Sigmoid colon (tissue), 7 donors: ENCODE measurements around the gene MBP. TPM values are rescaled to one million over a fixed set of nuclear protein-coding genes. Genes with fewer than 3 reads are reported as not detected.

Source experiments
- DNase-seq: peaks from one replicate; pipeline ENCODE4 v3.0.0-alpha.2; 2019
- H3K27ac ChIP-seq, 4 donors: fragments of 200-600 bp; sonication (generic); one replicate each; pipeline ENCODE4 v1.5.1; 2016 to 2019; ENCODE audit warnings: mild to moderate bottlenecking in 1 of 4
- H3K27me3 ChIP-seq, 3 donors: fragments of 200-600 bp; sonication (generic); one replicate each; pipeline ENCODE4 v1.5.1; 2019; ENCODE audit warnings: mild to moderate bottlenecking in 1 of 3
- H3K36me3 ChIP-seq, 4 donors: fragments of 200-600 bp; sonication (generic); one replicate each; pipeline ENCODE4 v1.5.1; 2016 to 2019
- H3K4me1 ChIP-seq, 4 donors: fragments of 200-600 bp; sonication (generic); one replicate each; pipeline ENCODE4 v1.5.1; 2017 to 2019
- H3K4me3 ChIP-seq, 4 donors: fragments of 200-600 bp; sonication (generic); one replicate each; pipeline ENCODE4 v1.5.1; 2017 to 2019; ENCODE audit warnings: mild to moderate bottlenecking in 2 of 4, moderate library complexity in 1 of 4
- H3K9me3 ChIP-seq, 4 donors: fragments of 200-600 bp in 3 of 4; sonication (generic) in 3 of 4; one replicate each; pipeline versions ENCODE4 v1.5.1 to v1.6.1; 2013 to 2019
- CTCF ChIP-seq, 4 experiments: fragments of 450-650 bp in 3 of 4; fragments of 200-600 bp in 1 of 4; IDR thresholded peaks; one replicate each; pipeline ENCODE4 v1.5.1; 2016 to 2019; ENCODE audit warnings: antibody characterized with exemption in 4 of 4, mild to moderate bottlenecking in 3 of 4, moderate library complexity in 2 of 4
- EP300 ChIP-seq, 4 donors: sonication (generic); formaldehyde crosslinking; IDR thresholded peaks; one replicate each; pipeline ENCODE4 v1.6.1; 2017; ENCODE audit warnings: antibody characterized with exemption in 4 of 4
- POLR2A ChIP-seq, 2 donors: fragments of 450-650 bp; IDR thresholded peaks; one replicate each; pipeline ENCODE4 v1.6.1; 2016; ENCODE audit warnings: antibody characterized with exemption in 2 of 2, mild to moderate bottlenecking in 2 of 2, moderate library complexity in 2 of 2
- POLR2AphosphoS5 ChIP-seq, 4 donors: sonication (generic); formaldehyde crosslinking; IDR thresholded peaks; one replicate each; pipeline ENCODE4 v1.6.1; 2017; ENCODE audit warnings: antibody characterized with exemption in 4 of 4
- WGBS, 2 donors: extraction: QIAGEN DNeasy Blood & Tissue Kit; methylation state at CpG; one replicate each; pipeline ENCODE4 v1.1.7; 2013; 5-methylcytosine and 5-hydroxymethylcytosine counted together
- intact Hi-C: fragments of 100-400 bp; cut with DNase I; formaldehyde crosslinking; loops from one replicate; pipeline ENCODE4 v1.15.1; 2023
- polyA plus RNA-seq, 3 donors: library from polyadenylated mRNA; stranded (reverse); fragments of 200-250 nt; gene quantifications; one replicate each; pipeline ENCODE4 v1.2.3, GENCODE V29; 2013
- total RNA-seq, 4 donors: library from RNA; depleted of rRNA; stranded (reverse); fragments of >200 nt; gene quantifications; one replicate each; pipeline ENCODE4 v1.1.0, GENCODE V29; 2016
- donor health status: healthy with polysubstance abuse.
- donor health status: Bipolar disorder and iron deficiency.
- donor health status: healthy.

The MBP gene
- total and polyA plus RNA-seq, 7 donors = 18.3 to 30.7 (median 24.0) TPM

- WGBS, 2 donors = 95 to 98% methylated on average over 11 of the region's 11 CpGs
These were observed 195.7 kb downstream of the MBP start for GRCh38 chr18:76936877-76937276.

GRCh38 chr18:76935722-76936337, 196.8 kb downstream of the MBP start:
- Histone ChIP-seq H3K4me3 (no peak overlapping the region), H3K27me3 (no peaks in the 10 kb centered on the region), H3K9me3 (no peaks in the 10 kb centered on the region), H3K27ac (no peak overlapping the region), H3K4me1 (no peaks in the 10 kb centered on the region), H3K36me3 (peaks cover 7 to 84% (median 23%) of the 10 kb centered on the region in 4 donors)
- 96 to 97% methylated on average over 18 of the region's 18 CpGs for WGBS, 2 donors
- TF ChIP-seq POLR2AphosphoS5 (IDR thresholded peaks at IDR 0.05) = no peak
- TF ChIP-seq EP300 (IDR thresholded peaks at IDR 0.05) = no peak
- TF ChIP-seq POLR2A (IDR thresholded peaks at IDR 0.05) = no peak
- no peak for TF ChIP-seq CTCF (IDR thresholded peaks at IDR 0.05)
- intact Hi-C loops = no loop called here
- no peak for DNase-seq

More at GRCh38 chr18:76936877-76937276, 195.7 kb downstream of the MBP start:
- intact Hi-C loops = no loop called here
- Histone ChIP-seq H3K27me3 (no peaks in the 10 kb centered on the region), H3K4me1 (no peaks in the 10 kb centered on the region), H3K27ac (no peak overlapping the region), H3K36me3 (peaks cover 7 to 80% (median 22%) of the 10 kb centered on the region in 4 donors), H3K4me3 (no peak overlapping the region), H3K9me3 (no peaks in the 10 kb centered on the region)
- no peak for DNase-seq
- TF ChIP-seq POLR2A (IDR thresholded peaks at IDR 0.05) = no peak
- TF ChIP-seq CTCF (IDR thresholded peaks at IDR 0.05) = no peak
- TF ChIP-seq POLR2AphosphoS5 (IDR thresholded peaks at IDR 0.05) = no peak
- no peak for TF ChIP-seq EP300 (IDR thresholded peaks at IDR 0.05)

- H3K36me3 ChIP-seq = peaks cover 6 to 84% (median 11%) of the 10 kb centered on the region in 4 donors
These were observed 200.4 kb downstream of the MBP start for GRCh38 chr18:76932026-76932819.

GRCh38 chr18:76931171-76931570, 201.4 kb downstream of the MBP start:
- no peak for DNase-seq
- Histone ChIP-seq H3K36me3 (peaks cover 7 to 81% (median 11%) of the 10 kb centered on the region in 4 donors), H3K4me3 (no peak overlapping the region), H3K9me3 (no peaks in the 10 kb centered on the region), H3K27me3 (no peaks in the 10 kb centered on the region), H3K4me1 (no peaks in the 10 kb centered on the region), H3K27ac (no peak overlapping the region)
- intact Hi-C loops = no loop called here
- WGBS, 2 donors = 93 to 95% methylated on average over 6 of the region's 6 CpGs
- no peak for TF ChIP-seq CTCF (IDR thresholded peaks at IDR 0.05)
- TF ChIP-seq POLR2AphosphoS5 (IDR thresholded peaks at IDR 0.05) = no peak
- no peak for TF ChIP-seq EP300 (IDR thresholded peaks at IDR 0.05)

More at GRCh38 chr18:76932026-76932819, 200.4 kb downstream of the MBP start:
- WGBS, 2 donors = 84 to 88% methylated on average over 11 of the region's 11 CpGs
- no peak overlapping the region for H3K4me3 ChIP-seq
- TF ChIP-seq EP300 (IDR thresholded peaks at IDR 0.05) = no peak
- TF ChIP-seq POLR2AphosphoS5 (IDR thresholded peaks at IDR 0.05) = no peak
- no peak for TF ChIP-seq CTCF (IDR thresholded peaks at IDR 0.05)
- no peak for TF ChIP-seq POLR2A (IDR thresholded peaks at IDR 0.05)
- no peaks in the 10 kb centered on the region for H3K27me3 ChIP-seq
- no peak for DNase-seq
- H3K4me1 ChIP-seq = no peaks in the 10 kb centered on the region
- intact Hi-C loops = no loop called here
- no peaks in the 10 kb centered on the region for H3K9me3 ChIP-seq
- no peak overlapping the region for H3K27ac ChIP-seq

Other genes with a start within 250 kb of the MBP start
- gene GALR1, start 117.1 kb upstream of the MBP start, total RNA-seq = under 1 TPM; 0.28 to 0.71 (median 0.44) TPM
- under 1 TPM in 1 of 3 donors, not detected in 2; 0.16 TPM for gene GALR1, start 117.1 kb upstream of the MBP start, polyA plus RNA-seq